Esophagus mucosa (tissue), 1 donor: ENCODE data around the gene PPP1R1C. TPM values are rescaled to one million over a fixed set of nuclear protein-coding genes. Genes with fewer than 3 reads are reported as not detected.

Source experiments
- ATAC-seq: fragments of 200-7000 bp; cut with Tn5 transposase; one replicate; pipeline ENCODE4 v1.9.1; 2020
- total RNA-seq: library from RNA; stranded (reverse); gene quantifications from one replicate; pipeline ENCODE4 v1.2.4, GENCODE V29; 2023
- donor health status: DM: yes; HTN: yes; CAD: no.

The PPP1R1C gene
- total RNA-seq, 1 donor from 2014 or later: 1.8 TPM

DNA sequence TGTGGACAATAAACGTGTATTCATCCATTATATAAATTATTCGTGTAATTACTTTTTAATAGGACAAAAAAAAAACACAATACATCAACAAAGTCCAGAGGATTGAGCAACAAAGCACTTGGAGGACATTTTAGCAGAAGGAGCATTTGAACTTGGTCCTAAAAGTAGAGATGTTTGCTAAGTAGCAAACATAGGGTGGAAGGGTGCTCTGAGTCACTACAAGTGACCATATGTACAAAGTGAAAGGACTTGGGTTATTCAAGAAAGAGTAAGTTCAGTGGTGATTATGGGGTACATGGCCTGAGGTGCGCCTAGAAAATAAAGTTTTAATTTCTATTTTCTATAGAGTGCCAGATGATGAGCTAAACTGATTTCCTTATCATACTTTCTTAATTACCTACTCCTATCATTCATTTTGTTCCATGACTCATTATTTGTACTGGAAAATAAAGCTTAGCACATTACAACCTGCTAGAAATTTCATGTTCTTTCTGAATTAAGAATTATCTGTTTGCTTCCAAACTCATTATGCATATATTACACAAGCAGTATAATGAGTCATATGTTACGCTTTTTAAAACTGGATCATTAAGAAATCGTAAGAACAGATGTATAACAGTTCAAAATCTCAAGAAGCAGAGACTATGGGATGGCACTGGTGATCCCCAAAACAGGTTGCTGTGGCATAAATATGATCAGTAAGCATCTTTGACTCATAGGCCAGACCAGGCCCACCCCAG is 13.1 kb upstream of the PPP1R1C start:
- ATAC-seq: peak; percentile 74

DNA sequence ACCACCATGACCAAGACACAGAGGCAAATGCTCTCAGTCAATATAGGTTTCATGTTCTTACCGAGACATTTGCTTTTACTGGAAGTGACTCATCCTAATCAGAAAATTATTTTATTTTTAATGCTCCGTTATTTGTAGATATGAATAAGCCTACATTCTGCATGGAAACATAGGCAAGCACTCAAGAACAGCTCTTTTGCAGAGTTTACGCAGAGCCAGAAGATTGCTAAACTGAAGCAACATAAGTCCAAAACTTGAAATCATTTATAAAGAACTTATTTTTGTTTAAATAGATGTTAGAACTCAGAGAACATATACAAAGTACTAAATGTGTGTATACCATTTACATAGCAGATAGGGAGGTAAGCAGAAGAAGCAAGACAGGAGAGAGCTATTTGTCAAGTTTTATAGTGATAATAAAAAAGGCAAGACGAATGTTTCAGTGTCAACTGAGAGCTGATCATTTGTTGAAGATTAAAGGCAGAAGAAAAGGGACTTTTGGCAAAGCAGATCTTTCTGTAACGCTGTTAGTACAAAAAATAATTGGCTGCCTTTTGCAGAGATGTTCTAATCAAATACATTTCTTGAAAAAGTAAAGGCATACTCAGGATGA is 12.4 kb upstream of the PPP1R1C start:
- ATAC-seq: no peak

DNA sequence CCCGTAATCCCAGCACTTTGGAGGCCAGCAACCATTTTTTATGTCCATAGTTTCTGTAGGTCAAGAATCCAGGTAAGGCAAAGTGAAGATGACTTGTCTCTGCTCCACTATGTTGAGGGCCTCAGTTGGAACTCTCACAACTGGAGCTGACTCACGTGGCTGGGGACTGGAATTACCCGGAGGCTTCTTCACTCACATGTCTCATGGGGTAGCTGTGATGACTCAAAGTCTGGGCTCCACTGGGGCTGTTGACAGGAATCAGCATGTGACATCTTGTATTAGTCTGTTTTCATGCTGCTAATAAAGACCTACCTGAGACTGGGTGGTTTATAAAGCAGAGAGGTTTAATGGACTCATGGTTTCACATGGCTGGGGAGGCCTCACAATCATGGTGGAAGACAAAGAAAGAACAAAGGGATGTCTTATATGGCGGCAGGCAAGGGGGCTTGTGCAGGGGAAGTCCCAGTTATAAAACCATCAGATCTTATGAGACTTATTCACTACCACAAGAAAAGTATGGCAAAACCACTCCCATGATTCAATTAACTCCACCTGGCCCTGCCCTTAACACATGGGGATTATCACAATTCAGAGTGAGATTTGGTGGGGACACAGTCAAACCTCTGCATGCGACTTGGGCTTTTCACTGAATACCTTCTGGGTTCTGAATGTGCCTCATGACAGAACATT is 7.8 kb upstream of the PPP1R1C start:
- ATAC-seq: peak; percentile 97

DNA sequence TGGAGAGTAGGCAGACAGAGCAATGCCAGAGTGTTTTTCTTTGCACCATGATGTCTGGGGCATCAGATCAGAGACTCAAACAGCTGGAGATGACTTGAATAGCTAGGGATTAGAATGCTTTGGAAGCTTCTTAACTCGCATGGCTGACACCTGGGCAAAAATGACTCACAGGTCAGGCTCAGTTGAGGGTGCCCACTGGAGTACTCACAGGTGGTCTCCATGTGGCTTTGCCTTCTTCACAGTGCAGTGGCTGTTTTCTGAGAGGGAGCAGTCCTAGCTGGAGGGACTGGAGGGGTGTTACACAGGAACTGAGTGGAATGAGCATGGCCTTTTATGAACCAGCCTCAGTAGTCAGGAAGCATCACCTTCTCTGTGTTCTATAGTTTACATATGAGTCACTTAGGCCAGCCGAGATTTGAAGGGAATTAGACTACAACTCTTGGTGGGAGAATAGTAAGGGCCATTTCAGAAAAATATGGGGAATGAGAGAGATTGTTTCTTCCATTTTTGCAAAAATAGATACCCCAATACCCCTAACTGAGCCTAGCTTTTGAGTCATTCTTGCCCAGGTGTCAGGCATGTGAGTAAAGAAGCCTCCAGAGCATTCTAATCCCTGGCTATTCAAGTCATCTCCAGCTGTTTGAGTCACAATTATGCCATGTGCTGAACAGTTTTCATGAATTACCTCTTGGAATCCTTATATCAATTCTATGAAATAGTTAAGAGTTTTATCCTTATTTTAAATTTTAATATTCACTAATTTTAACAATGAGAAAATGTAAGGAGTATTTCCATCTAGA is 7.1 kb upstream of the PPP1R1C start:
- peak; percentile 44 for ATAC-seq

DNA sequence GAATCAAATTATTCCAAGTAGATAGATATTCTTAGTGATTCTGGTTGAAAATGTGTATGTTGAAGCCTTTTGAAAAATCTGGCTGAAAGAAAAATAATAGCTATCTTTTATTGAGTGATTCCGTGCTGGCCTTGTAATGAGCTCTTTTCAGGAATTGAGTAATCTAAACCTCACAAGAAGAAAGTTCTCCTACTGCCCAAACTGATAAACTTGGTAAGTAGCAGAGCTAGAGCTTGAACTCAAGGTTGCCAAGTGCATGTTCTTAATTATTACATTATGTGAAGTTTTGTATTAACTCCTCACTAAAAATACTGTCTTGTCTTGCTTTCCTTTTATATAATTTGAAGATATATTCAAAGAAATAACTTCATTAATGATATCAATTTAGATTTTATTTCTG is 1.6 kb upstream of the PPP1R1C start:
- no peak for ATAC-seq

DNA sequence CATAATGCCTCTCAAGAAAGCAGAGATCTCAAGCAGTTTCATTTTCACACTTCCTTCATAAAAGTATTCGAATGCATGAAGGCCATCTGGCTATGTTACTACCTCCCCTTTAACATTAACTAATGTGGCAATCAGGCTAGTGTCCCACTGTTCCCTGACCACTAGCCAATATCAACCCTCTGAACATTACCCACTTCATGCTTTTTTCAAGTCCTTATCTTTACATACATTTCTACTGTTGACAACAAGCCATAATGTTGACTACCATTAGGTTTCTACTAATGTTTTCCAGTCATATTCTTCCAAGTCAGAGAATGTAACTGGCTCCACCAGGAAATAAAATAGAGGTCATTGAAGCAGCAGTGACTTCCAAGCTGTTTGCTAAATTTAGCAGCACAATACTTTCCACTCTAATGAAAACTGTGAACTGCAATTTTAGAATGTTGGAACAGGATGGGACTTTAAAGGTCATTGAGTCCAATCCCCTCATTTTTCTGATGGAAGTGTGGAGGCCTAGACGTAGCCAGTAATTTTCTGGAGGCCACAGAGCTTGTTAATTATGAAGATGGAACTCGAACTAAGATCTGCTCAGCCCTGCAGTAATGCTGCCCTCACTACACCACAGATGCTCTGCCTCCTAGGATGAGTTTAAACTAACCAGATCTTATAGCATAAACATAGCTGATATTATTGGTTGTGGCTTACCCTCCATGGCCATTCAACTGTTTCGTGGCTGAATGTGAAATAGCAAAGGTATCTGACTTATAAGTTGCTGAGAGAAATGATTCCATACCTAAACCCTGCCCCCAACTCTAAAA is 630 bp upstream of the PPP1R1C start:
- no peak for ATAC-seq

DNA sequence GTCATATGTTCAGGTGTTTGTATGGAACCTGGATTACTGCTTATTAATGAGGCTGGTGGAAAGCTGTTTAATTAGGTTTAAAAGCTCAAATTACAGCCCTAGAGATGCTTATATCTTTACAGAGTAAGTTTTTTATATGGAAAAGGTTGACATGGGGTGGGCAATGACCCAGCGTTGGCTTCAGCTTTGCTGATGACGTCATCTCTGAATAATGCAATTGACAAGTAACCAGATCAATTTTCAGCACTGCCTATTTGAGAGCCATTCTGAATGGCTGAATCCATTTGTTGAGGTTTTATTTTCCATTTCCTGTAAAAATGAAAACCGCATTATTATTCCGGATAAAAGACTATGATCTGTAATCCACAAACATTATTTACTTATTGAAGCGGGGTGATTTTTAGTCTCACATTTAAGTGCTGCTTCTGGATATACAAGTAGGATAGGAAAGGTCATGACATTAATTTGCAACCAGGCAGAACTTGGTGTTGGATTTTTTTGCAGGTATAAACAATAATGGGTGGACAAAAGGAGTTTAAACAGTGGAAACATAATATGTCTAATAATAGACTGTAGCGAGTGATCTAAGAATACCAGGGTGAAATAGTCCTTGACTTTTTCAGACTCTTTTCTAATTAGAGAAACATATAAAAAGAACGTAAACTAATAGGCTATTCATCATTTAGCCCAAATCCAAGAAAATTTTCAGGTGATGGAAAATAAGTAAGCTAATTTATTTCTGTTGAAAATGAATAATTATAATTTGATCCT is 2.7 kb downstream of the PPP1R1C start:
- no peak for ATAC-seq

DNA sequence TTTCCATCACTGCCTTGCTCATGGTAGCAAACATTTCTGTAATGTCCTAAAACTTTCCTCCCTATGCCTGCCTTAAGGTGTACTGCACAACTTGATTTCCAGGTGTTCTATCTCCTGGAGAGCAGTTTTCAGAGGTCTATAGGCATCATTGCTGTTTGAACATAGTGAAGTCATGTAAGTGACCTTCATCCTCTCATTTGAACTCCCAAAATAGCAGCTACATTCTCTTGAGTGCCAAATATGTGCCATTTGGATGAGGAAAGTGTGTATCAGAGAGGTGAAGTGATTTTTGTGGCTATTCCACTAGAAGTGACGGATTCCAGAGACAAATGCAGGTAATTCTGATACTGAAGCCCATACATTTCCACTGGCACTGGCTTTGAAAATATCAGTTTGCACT is 3.4 kb downstream of the PPP1R1C start:
- ATAC-seq: no peak

DNA sequence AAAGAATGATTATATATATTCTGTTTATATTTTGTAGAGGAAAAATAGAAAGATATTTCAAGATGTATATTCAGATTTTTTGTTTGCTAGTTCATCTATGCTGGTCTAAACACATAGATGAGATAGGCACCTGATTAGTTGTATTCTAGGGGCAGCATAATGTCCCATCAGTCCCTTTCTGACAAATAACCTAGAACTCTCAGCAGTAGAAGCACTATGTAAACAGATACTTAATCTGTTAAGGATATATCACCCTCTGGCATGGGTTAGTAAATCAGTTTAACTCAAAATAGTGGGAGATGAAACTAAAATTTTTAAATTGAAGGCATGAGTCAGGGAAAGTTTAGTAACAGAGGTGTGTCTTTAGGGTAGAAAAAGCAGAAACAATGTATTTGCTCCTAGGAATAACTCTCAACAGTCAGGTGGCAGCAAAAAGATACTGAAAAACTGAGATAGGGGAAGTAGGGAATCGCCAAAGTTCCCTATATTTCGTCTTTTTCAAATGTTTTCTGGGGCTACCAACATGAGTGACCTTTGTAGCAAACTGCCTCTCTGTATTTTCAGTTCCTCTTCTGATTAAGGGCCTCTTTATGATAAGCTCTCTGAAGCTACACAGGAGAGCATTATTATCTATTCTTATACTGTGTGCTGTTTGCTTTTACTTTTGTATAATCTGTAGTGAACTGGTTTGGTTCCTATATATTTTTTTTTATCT is 5.7 kb downstream of the PPP1R1C start:
- ATAC-seq: no peak

DNA sequence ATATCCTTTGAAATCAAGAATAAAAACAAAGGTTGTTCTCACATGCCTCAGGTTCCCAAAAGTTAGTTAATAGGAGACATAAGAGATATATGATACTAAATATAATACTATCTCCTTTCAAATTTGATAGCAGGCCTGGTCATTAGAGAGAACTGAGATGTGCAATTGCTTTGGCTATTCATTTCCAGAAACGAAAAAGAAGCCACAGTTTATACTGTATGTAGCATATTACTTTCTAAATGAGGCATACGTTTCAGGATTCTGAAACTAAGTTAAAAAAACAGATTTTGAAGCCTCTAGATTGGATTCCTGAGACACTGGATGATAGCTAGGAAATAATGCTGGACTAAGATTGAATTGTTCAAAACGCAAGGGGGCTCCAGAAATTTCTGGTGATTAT is 7.1 kb downstream of the PPP1R1C start:
- ATAC-seq: no peak

DNA sequence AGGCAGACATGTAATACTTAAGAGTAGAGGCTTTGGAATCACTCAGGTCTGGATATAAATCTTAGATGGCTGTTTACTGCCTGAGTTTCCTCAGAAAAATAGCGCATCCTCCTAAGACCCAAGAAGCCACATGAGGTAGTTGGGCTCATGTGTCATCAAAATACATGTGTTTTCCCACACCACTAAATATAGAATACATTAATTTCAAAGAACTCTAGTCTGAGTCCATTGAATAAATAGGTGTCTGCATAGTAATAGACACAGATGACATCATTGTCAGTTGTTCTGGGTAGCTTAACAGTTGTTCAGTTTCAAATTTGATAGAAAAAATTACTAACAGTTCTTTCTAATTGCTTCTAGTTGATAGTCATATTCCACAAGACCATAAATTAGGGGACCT is 9.6 kb downstream of the PPP1R1C start:
- no peak for ATAC-seq

DNA sequence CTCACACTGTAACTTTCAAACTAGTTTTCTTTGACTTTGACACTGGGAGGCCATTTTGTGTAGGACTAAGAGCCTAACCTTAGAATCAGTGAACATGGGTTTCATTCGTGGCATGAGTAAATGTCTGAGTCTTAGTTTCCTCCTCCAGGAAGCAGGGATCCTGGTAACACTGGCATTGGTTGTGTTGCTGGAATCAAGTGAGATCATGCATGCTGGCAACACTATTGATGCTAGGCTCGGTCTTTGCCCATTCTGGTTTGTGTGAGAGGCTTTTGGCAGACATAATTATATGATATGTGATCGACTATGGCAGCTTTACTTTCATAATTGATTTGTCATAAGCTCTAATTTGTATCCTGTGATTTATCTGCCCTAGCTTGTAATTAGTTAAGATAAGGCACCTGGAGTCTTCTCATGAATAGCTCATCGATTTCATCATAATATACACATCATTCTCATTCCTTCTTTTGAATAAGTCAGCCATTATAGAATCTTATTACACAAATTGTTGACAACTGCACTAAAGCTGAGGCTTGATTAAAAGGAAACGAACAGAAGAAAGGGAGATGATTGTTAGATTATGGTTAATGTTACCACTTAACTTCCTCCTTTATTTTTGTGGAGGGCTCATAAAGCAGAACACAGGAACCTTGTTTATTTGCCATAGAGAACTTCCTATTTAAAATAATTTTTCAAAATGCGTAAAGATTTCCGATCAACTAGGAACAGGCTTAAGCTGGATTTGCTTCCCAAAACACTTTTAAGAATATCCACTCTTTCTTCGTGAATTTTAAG is 12.6 kb downstream of the PPP1R1C start:
- no peak for ATAC-seq

DNA sequence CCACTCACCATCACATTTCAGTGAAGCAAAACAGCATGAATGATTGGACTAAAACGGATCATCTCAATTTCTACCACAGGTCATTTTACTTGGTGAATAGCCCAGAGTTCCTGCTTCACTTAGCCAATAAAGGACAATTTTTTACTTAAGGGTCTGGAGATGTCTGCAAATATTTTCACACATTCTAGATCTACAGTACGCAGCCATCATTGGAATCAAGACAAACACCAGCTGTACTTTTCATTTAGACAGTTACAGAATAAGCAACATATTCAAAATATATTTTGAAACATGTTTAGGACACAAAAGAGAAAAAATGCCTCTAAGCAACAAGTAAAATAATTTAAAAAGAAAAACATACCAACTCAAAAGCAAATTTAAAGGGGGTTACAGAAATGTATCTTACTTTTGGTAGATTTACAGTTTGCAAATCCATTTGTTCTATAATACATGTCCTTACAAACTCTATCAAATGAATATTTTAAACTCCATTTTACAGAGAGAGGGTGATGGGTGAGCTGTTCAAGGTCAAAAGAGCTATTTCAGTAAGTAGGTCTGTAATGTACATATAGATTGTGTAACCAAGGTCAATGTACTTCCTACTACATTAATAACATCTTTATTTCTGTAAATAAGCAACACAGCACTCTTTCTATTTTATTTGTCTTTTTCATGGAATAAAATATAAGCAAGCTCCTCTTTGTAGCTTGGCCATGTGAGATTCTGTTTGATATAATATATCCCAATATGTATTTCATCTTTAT is 13.4 kb downstream of the PPP1R1C start:
- ATAC-seq: no peak

DNA sequence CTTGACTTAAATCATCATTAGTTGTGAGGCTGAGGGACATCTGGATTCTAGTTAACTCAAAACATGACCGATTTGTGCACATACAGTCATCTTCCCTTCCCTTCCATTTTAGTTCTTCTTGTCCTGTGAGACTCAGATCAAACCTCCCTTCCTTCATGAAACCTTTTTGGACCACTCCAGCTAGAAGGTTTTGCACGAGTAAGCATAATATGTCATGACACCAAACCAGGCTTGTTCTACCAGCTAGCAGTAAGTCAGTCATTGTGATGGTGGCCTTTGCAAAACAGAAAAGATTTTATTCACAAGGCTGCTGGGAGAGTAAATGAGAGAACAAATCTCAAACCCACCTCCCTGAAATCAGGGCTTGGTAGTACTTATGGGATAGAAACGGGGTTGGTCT is 14.3 kb downstream of the PPP1R1C start:
- ATAC-seq: no peak

DNA sequence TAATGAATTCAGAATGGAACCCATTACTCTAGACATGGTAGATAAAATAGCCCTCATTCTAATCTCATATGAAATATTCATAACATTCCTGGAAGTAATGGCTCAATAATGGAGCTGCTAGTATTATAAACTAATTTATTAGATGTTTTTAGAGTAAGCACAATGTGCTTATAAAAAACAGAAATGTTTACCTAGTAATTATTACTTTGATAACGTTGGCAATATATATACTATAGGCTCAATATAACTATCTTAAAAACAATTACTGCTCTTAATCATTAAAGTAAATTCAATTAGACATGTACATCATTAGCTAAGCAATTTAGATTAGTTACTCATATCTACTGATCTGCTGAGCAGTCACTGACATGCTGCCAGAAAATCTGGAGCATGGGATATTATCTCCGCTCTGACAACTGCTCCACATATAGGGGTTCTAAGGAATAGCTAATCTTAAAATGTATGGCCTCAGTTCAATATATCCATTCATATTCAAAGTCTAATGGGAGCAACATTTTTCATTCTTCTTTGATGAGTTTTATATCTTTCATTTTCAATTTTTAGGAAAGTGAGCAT is 19.4 kb downstream of the PPP1R1C start:
- no peak for ATAC-seq

DNA sequence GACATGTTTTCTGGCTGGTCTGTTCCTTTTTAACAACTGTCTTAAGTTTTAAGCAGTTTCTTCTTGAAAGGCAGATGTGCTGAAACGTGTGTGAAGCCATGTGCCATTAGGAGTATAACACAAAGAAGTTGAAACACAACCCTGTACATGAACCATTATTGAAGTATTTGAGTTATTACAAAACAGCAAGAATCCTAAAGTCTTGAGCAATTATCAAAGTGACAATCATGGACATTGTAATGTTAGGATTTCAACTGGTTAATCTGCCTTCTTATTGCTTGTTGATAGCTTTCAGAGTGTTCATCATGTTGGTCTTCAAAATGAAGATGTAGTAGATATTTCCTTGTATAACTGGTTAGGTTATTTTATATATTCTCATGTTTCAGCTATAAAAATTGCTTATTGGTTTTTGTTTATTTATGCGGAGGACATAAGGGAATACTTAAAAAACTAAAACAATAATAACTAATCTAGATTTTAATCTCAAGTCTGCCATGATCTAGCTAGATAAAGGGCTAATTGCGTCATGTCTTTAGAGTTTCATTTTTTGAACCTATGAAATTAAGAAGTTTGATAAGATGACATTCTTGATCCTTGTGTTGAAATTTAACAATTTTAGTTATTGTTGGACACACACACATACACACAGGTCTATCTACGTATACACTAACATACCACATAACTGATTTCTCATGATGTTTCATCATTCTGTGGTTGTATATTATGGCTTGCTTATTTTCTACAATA is 21.1 kb downstream of the PPP1R1C start:
- ATAC-seq: no peak

DNA sequence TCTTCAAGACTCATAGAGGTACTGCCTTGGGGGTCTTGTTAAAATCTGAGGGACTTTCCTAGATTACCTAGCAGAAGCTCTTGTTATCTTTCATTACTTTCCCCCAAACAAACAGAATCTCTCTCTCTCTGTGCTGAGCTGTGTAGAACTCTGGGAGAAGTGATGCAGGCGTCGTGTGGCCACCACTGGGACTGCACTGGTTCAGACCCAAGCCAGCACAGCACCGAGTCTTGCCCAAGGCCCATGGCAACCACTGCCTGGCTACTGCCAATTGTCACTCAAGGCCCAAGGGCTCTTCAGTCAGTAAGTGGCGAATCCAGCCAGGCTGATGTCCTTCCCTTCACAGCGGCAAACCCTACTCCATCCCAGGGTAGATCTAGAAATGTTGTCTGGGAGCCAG is 28.6 kb downstream of the PPP1R1C start:
- ATAC-seq: no peak
